RWPE2 (cell line): ENCODE data around the gene RBMX.
"Not testable (repeated sequence)": the region's sequence is repeated elsewhere in the genome, so short reads cannot be mapped to it uniquely, and the experiment has no call there.

Experiments
- ATAC-seq: fragments of 200-7000 bp; cut with Tn5 transposase; 3 replicates; pipeline ENCODE4 v1.9.1; 2021; ENCODE audit warnings: low read depth
- DNase-seq: peaks from one replicate; pipeline ENCODE4 v3.0.0-alpha.2; 2020; ENCODE audit warnings: low spot score
- H3K27ac ChIP-seq: fragments of 450-650 bp; 2 replicates; pipeline ENCODE4 v1.5.1; 2017; ENCODE audit warnings: mild to moderate bottlenecking; ENCODE audit not compliant: poor library complexity, severe bottlenecking
- H3K27me3 ChIP-seq: fragments of 250-450 bp; sonication (Bioruptor Pico); 2 replicates; pipeline ENCODE4 v1.5.1; 2021; ENCODE audit warnings: mild to moderate bottlenecking, moderate library complexity; ENCODE audit not compliant: insufficient read depth, poor library complexity, severe bottlenecking
- H3K36me3 ChIP-seq: fragments of 250-450 bp; sonication (Bioruptor Pico); 2 replicates; pipeline ENCODE4 v1.5.1; 2020; ENCODE audit warnings: low read depth, mild to moderate bottlenecking, moderate library complexity
- H3K4me1 ChIP-seq: fragments of 250-450 bp; sonication (Bioruptor Pico); 2 replicates; pipeline ENCODE4 v1.5.1; 2021; ENCODE audit warnings: mild to moderate bottlenecking, moderate library complexity; ENCODE audit not compliant: insufficient read depth, poor library complexity, severe bottlenecking
- H3K4me3 ChIP-seq: fragments of 250-450 bp; sonication (Bioruptor Pico); 2 replicates; pipeline ENCODE4 v1.5.1; 2021; ENCODE audit warnings: mild to moderate bottlenecking, moderate library complexity; ENCODE audit not compliant: severe bottlenecking
- H3K9me3 ChIP-seq: fragments of 250-450 bp; sonication (Bioruptor Pico); 2 replicates; pipeline ENCODE4 v1.5.1; 2021; ENCODE audit warnings: mild to moderate bottlenecking, moderate library complexity; ENCODE audit not compliant: severe bottlenecking
- CTCF ChIP-seq: fragments of 450-650 bp; IDR thresholded peaks from one replicate; pipeline ENCODE4 v1.5.1; 2017; ENCODE audit warnings: mild to moderate bottlenecking, moderate library complexity; ENCODE audit not compliant: poor library complexity, severe bottlenecking

The RBMX gene

GRCh38 chrX:136880452-136881013 lies at the start of gene RBMX:
Gene RBMX (minus strand): TSS chrX:136880725. CDS start chrX:136879427, 1,298 bp downstream.
- ATAC-seq (peak; percentile 95), DNase-seq (peak; percentile 74)
- no peak for TF ChIP-seq CTCF
- no peaks in the 10 kb centered on the region for H3K27me3 ChIP-seq
- H3K4me1 ChIP-seq: no peaks in the 10 kb centered on the region
- peak within 1 kb of the TSS; percentile 64 for H3K27ac ChIP-seq
- H3K9me3 ChIP-seq: no peaks in the 10 kb centered on the region
- peak within 1 kb of the TSS; percentile 77 for H3K4me3 ChIP-seq
- H3K36me3 ChIP-seq: peaks cover 43% of the 10 kb centered on the region

GRCh38 chrX:136921438-136921837 lies 40.9 kb upstream of the RBMX start:
- not testable (repeated sequence) for H3K27me3 ChIP-seq, H3K4me3 ChIP-seq, H3K4me1 ChIP-seq, DNase-seq, H3K36me3 ChIP-seq, H3K27ac ChIP-seq, ATAC-seq, H3K9me3 ChIP-seq

- H3K27ac ChIP-seq: no peak overlapping the region
- H3K36me3 ChIP-seq: no peaks in the 10 kb centered on the region
- no peak for TF ChIP-seq CTCF
- no peaks in the 10 kb centered on the region for H3K27me3 ChIP-seq
- DNase-seq (no peak), ATAC-seq (no peak)
- no peaks in the 10 kb centered on the region for H3K9me3 ChIP-seq
- no peaks in the 10 kb centered on the region for H3K4me1 ChIP-seq
- no peak overlapping the region for H3K4me3 ChIP-seq
Observed at GRCh38 chrX:136920001-136920400, 39.5 kb upstream of the RBMX start.

GRCh38 chrX:136916827-136917226 lies 36.3 kb upstream of the RBMX start:
- H3K4me3 ChIP-seq: no peak overlapping the region
- no peak overlapping the region for H3K27ac ChIP-seq
- TF ChIP-seq CTCF: no peak
- no peaks in the 10 kb centered on the region for H3K27me3 ChIP-seq
- ATAC-seq (no peak), DNase-seq (no peak)
- no peaks in the 10 kb centered on the region for H3K9me3 ChIP-seq
- no peaks in the 10 kb centered on the region for H3K4me1 ChIP-seq
- no peaks in the 10 kb centered on the region for H3K36me3 ChIP-seq

- ATAC-seq, DNase-seq, H3K27ac ChIP-seq, H3K4me3 ChIP-seq, H3K36me3 ChIP-seq, H3K4me1 ChIP-seq, H3K27me3 ChIP-seq, H3K9me3 ChIP-seq: not testable (repeated sequence)
Observed at GRCh38 chrX:136911661-136912060, 31.1 kb upstream of the RBMX start.

- ATAC-seq (no peak), DNase-seq (no peak)
- Histone ChIP-seq H3K36me3 (no peaks in the 10 kb centered on the region), H3K4me3 (no peak overlapping the region), H3K9me3 (no peaks in the 10 kb centered on the region), H3K27ac (no peak overlapping the region), H3K4me1 (no peaks in the 10 kb centered on the region), H3K27me3 (no peaks in the 10 kb centered on the region)
- TF ChIP-seq CTCF: no peak
Observed at GRCh38 chrX:136911253-136911652, 30.7 kb upstream of the RBMX start.
